Stomach (tissue), 4 donors: ENCODE data around the gene KIFBP.

Experiments
- POLR2A ChIP-seq, 4 donors: fragments of 450-650 bp; IDR thresholded peaks; one replicate each; pipeline ENCODE4 v1.6.1; 2016; ENCODE audit warnings: antibody characterized with exemption in 4 of 4, control low read depth in 2 of 4, mild to moderate bottlenecking in 1 of 4, moderate library complexity in 1 of 4
- POLR2AphosphoS5 ChIP-seq, 3 donors: sonication (generic); formaldehyde crosslinking; IDR thresholded peaks; one replicate each; pipeline ENCODE4 v1.6.1; 2016; ENCODE audit warnings: antibody characterized with exemption in 3 of 3
- TF ChIP-seq, protein P1 (sequence below), 7 experiments: fragments of 450-650 bp in 4 of 7; fragments of 200-600 bp in 3 of 7; sonication (generic) in 3 of 7; IDR thresholded peaks; one replicate each; pipeline ENCODE4 v1.5.1; 2016 to 2019; ENCODE audit warnings: antibody characterized with exemption in 7 of 7, control low read depth in 2 of 7, mild to moderate bottlenecking in 1 of 7

DNA sequence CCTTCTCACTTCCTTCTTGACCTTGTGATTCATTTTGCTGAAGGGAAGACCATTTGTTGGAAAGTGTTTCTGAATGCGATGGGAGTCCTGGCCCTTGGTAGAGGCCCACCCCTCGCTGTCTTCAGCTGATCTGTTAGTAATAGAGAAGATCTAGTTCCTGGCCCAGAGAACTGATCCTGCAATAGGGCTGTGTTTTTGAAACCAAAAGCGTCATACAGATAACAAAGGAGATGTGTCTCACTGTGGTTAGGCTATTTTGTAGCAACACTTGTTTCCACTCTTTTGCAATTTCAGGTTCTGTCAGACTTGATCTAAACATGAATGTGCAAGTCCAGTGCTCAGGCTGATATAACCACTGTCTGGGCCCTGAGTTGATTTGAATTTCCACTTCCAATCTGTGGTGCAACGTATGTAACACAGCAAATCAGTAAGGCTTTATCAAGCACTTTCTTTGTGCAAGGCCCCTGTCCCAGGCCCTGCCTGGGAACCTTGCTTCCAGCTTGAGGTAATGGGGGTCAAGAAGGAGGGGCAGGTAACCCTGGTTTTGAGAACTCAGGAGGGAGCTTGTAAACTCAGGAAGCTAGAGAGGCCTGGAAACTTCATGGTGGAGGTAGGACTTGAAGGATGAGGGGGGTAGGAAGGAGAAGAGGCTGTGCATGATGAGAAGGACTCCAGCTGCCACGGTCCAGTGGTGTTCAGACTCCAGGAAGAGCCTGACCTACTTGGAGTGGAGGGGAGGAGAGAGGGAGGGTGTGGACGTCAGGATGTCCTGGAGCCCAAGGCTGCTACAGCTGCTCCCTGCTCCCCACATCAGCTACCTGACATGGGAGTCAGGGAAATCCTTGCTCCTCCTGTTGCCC is 57.1 kb downstream of the KIFBP start:
- TF ChIP-seq, protein P1, sequence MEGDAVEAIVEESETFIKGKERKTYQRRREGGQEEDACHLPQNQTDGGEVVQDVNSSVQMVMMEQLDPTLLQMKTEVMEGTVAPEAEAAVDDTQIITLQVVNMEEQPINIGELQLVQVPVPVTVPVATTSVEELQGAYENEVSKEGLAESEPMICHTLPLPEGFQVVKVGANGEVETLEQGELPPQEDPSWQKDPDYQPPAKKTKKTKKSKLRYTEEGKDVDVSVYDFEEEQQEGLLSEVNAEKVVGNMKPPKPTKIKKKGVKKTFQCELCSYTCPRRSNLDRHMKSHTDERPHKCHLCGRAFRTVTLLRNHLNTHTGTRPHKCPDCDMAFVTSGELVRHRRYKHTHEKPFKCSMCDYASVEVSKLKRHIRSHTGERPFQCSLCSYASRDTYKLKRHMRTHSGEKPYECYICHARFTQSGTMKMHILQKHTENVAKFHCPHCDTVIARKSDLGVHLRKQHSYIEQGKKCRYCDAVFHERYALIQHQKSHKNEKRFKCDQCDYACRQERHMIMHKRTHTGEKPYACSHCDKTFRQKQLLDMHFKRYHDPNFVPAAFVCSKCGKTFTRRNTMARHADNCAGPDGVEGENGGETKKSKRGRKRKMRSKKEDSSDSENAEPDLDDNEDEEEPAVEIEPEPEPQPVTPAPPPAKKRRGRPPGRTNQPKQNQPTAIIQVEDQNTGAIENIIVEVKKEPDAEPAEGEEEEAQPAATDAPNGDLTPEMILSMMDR (IDR thresholded peaks at IDR 0.05) = no peak
- TF ChIP-seq POLR2A (IDR thresholded peaks at IDR 0.05) (no peak), POLR2AphosphoS5 (IDR thresholded peaks at IDR 0.05) (peak in 1 of 3 donors; percentile 41)
